HG02623 (cell line): Measurements from ENCODE around the gene NFE2L3.
"Not testable (repeated sequence)": the region's sequence is repeated elsewhere in the genome, so short reads cannot be mapped to it uniquely, and the experiment has no call there.

ENCODE experiments used
- ATAC-seq: cut with Tn5 transposase; IDR thresholded peaks from one replicate; pipeline ENCODE4 v1.9.1; 2021; ENCODE audit warnings: moderate library complexity; ENCODE audit not compliant: unreplicated experiment

NFE2L3 gene

GRCh38 chr7:26147030-26147429 is 5.0 kb upstream of the NFE2L3 start:
- ATAC-seq, result no peak

GRCh38 chr7:26147646-26148306 is 4.2 kb upstream of the NFE2L3 start:
- ATAC-seq, result not testable (repeated sequence)

GRCh38 chr7:26148307-26148700 is 3.7 kb upstream of the NFE2L3 start:
- ATAC-seq, result not testable (repeated sequence)

DNA sequence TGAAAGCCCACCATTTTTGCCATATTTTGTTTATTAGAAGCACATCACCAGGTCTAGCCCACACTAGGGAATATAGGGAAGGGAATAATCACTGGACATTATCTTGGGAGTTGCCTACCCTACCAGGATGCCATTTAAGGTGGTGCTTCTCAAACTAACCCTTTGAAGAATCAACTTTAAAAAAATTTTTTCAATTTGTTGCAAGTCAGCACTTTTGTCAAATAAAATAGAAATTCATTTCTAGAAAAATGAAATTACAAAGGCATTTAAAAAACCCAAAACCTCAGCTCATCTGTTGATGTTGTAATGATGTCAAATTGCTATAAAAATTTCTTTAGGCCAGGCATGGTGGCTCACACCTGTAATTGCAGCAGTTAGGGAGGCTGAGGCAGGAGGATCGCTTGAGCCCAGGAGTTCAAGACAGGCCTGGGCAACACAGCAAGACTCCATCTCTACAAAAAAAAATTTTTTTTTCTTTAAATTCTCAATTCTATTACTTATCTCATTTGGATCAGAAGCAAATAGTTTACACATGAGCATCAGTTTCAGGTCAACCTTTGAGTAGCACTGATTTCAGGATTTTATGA is 2.5 kb upstream of the NFE2L3 start:
- ATAC-seq, result no peak

DNA sequence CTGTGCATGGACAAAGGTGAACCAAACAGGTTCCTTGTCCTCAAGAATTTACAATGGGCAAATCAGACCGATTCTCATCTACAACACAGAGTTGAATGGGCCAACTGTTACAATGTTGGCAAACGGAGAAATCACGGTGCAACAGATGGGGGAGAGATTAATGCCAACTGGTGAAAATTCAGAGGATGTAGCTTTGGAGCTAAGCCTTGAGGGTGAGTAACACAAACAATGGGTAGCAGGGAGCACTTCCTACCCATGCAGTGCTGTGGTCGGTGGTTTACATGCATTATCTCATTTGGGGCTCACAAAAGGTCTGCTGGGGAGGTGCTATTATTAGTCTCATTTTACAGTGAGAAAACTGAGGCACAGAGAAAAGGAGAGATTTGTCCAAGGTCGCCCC is 902 bp upstream of the NFE2L3 start:
- no peak for ATAC-seq

- no peak for ATAC-seq
These were observed 397 bp upstream of the NFE2L3 start for GRCh38 chr7:26151650-26151952.

- peak; percentile 17 for ATAC-seq
These were observed 813 bp downstream of the NFE2L3 start for GRCh38 chr7:26152782-26153240.

GRCh38 chr7:26153241-26153822 is 1.3 kb downstream of the NFE2L3 start:
- no peak for ATAC-seq

- no peak for ATAC-seq
These were observed 2.1 kb downstream of the NFE2L3 start for GRCh38 chr7:26153823-26154783.

- ATAC-seq, result no peak
These were observed 3.8 kb downstream of the NFE2L3 start for GRCh38 chr7:26155531-26156375.

DNA sequence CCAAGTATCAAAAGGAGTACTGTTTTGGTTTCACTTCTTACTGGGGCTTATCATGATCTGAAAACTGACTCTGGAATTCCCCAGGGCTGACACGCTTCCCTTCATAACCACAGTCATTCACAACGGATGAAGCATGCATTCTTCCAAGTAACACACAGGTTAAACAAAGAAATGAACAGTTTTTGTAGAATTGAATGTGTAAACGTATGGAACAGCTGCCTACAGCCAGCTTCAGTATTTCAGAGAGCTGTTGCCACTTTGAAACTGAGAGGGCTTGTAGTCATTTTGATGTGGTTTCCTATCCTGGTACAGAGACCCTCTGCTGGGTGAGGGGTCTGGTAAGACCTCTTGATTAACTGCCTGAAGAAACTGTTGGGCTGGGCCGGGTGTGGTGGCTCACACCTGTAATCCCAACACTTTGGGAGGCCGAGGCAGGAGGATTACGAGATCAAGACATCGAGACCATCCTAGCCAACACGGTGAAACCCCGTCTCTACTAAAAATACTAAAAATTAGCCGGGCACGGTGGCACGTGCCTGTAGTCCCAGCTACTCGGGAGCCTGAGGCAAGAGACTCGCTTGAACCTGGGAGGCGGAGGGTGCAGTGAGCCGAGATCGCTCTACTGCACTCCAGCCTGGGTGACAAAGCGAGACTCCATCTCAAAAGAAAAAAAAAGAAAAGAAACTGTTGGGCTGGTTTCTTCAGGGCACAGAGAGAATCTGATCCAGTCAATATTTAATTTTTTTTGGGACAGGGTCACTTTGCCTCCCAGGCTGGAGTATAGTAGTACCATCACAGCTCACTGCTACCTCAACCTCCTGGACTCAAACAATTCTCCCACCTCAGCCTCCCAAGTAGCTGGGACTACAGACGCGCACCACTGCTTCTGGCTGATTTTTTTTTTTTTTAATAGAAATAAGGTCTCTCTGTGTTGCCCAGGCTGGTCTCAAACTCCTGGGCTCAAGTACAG is 4.7 kb downstream of the NFE2L3 start:
- ATAC-seq, result no peak

DNA sequence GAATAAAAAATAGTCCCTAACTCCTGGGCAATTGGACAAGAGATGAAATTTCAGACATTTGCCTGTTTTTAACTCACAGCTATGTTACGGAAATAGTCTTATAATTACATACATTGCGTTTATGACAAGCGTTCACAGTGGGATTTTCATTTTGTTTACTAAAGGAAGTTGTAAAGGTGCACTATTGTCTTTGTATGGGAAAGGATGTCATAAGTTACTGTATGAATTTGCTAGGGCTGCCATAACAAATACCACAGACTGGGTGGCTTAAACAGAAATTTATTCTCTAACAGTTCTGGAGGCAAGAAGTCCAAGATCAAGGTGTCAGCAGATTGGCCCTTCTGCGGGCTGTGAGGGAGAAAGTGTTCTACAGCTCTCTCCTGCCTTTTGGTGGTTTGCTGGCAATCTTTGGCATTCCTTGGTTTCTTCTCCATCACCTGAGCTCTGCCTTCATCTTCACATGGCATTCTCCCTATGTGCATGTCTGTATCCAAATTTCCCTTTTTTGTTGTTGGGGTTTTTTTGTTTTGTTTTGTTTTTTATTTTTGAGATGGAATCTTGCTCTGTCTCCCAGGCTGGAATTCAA is 5.6 kb downstream of the NFE2L3 start:
- ATAC-seq, result no peak

- no peak for ATAC-seq
These were observed 7.2 kb downstream of the NFE2L3 start for GRCh38 chr7:26159243-26159642.

- ATAC-seq, result no peak
These were observed 8.9 kb downstream of the NFE2L3 start for GRCh38 chr7:26160896-26161295.

DNA sequence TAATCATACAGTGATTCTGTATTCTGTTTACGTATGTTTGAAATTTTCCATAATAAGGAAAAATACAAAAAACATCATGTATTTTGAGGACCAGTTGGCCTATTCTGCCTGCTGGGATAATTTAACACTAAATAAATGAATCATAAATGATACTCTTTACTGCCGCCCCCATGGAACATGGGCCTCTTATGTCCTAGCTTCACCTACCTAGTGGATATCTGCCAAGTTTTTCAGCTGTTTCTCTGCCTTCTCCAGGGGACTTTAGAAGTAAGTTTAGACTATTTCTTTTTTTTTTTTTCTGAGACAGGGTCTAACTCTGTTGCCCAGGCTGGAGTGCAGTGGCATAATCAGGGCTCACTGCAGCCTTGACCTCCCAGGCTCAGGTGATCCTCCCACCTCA is 10.4 kb downstream of the NFE2L3 start:
- ATAC-seq, result no peak

- ATAC-seq, result not testable (repeated sequence)
These were observed 11.8 kb downstream of the NFE2L3 start for GRCh38 chr7:26163804-26164203.

DNA sequence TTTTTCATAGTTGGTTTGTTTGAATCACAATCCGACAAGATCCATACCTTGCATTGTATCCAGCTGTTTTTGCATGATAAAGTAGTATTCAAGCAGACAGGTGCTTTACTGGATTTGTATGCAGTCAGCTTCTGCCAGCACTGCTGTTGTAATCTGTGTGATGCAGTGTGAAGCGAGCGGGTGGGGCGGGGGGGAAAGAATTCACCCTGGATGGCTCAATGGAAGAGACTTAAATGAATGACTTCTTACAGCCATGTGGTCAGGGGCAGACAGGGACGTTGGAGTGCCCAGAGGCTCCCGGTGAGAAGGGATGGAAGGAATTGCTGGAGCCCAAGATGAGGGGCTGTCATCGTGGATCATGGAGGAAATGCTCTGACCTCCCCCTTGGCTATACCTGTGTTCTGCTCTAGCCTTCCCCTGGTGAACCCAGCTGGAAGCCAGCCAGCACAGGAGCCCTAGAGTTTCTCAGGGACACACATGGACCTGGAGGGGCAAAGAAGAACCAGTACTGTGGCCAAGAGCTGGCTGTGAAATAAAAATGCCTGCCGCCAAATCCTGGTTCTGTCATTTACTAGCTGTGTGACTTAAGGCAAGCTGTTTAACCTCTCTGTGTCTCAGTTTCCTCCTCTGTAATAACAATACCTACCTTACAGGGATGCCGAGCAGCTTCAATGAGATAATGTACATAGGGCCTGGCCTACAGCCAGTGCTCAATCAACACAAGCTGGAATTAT is 14.1 kb downstream of the NFE2L3 start:
- ATAC-seq, result no peak

DNA sequence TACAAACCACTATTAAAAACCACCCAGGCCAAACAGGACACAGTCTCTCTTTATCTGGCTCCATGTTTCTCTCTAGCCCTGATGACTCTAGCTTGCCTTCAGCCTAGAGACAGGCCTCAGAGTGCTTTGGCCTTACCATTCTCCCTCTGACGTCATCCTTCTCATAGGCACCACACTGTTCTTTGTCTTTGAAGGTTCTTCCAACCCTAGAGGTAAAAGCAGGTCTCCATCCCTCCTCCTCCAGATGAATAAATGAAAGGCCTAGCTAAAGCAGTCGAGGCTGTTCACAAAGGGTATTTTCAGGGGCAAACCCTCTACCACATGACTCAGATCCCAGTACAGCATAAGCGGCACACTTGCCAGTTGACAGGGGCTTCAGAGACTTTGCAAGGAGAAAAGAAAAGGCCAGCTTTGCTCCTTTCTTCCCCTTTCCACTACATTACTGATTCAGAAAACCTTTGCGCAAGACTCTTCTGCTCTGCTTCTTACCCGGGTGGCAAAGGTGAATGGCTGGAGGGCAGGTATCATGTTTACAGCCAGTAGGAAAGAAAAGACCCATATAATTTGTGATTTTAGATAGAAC is 14.8 kb downstream of the NFE2L3 start:
- peak; percentile 37 for ATAC-seq
